ENCODE data around the gene CPNE5. TPM values are rescaled to one million over a fixed set of nuclear protein-coding genes. Genes with fewer than 3 reads are reported as not detected.

Gene CPNE5
- polyA plus RNA-seq, 3 donors: 0.47 to 0.85 (median 0.82) TPM

DNA sequence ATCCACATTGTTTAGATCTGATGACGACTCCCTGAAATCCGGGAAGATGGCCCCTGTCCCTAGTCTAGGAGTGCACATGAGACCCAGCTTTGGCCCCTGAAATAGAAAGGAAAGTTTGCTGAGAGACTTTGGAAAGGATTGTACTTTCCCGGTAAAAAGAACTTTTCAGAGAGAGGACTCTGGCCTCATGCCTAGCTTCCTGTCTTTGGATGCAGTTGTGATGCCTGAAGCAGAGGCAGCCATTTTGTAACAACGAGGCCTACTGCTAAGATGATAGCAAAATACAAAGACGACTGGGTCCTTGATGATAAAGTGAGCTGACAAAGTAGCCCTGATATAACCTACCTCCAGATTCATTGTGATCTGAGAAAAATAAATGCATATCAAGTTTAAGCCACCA is 6.9 kb downstream of the CPNE5 start:
- no peaks in the 10 kb centered on the region for H3K36me3 ChIP-seq (replicated peaks in 1 of 2; ENCODE audit: control insufficient read depth in 1 of 2, insufficient read depth in 2 of 2, low read length in 2 of 2)
- peaks cover 5 to 13% (median 11%) of the 10 kb centered on the region in 3 donors for H3K27me3 Mint-ChIP-seq (ENCODE audit: low read depth in 3 of 3)
- H3K36me3 Mint-ChIP-seq: no peaks in the 10 kb centered on the region
- H3K79me2 ChIP-seq (ENCODE audit: insufficient read depth, low read length): no peaks in the 10 kb centered on the region
- intact Hi-C loops (cut with micrococcal nuclease): no loop called here
- no peak overlapping the region for H3K4me3 ChIP-seq (replicated peaks in 1 of 3; ENCODE audit: low read depth in 2 of 3, low read length in 3 of 3)
- 100% methylated on average over 2 of the region's 5 CpGs for WGBS (ENCODE audit: insufficient coverage)
- no peaks in the 10 kb centered on the region for H3K9me3 ChIP-seq (replicated peaks in 1 of 2; ENCODE audit: control insufficient read depth in 1 of 2, insufficient read depth in 1 of 2, low read length in 2 of 2)
- H3K27ac ChIP-seq (ENCODE audit: low read depth in 1 of 2, low read length in 2 of 2): no peak overlapping the region
- peaks cover 8% of the 10 kb centered on the region for H3K4me1 Mint-ChIP-seq
- no peaks in the 10 kb centered on the region for H4K20me1 ChIP-seq (ENCODE audit: insufficient read depth, low read length)
- H3K4me2 ChIP-seq (replicated peaks; ENCODE audit: extremely low read depth, low read length, poor library complexity, severe bottlenecking): no peak overlapping the region
- no peak for TF ChIP-seq CTCF (IDR thresholded peaks at IDR 0.05)
- no peak overlapping the region for H3K4me3 Mint-ChIP-seq
- peak overlapping the region in 1 of 7 donors; percentile 21 for H3K27ac Mint-ChIP-seq
- H3K9ac ChIP-seq (ENCODE audit: insufficient read depth, low read length, poor library complexity, severe bottlenecking): no peak overlapping the region
- peaks cover 0 to 7% of the 10 kb centered on the region in 2 donors for H3K27me3 ChIP-seq (ENCODE audit: control insufficient read depth in 2 of 2, insufficient read depth in 2 of 2, low read length in 2 of 2)
- H3K9me3 Mint-ChIP-seq: peaks cover 0 to 5% (median 2%) of the 10 kb centered on the region in 7 donors
- H3K4me1 ChIP-seq (ENCODE audit: control insufficient read depth in 1 of 2, insufficient read depth in 2 of 2, low read length in 2 of 2): peaks cover 8 to 9% of the 10 kb centered on the region in 2 donors
- no peak overlapping the region for H2AFZ ChIP-seq (ENCODE audit: insufficient read depth, low read depth, low read length, poor library complexity, severe bottlenecking)
- DNase-seq: no peak

DNA sequence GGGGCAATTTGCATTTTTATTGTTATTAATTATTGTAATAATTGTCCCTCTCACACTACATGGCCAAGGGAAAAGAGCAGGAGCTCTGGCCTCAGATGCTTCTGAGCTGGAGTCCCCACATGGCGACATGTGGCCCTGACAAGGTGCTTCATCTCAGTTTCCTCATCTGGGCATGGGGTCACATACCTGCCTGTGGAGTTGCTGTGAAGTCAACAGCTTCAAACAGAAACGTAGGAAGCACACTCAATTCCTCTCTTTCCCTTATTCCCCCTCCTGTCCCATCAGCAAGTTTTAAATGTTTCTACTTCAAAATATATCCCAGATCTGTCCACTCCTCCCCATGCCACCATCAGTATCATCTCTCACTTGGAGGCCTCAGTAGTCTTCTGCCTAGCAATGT is 8.7 kb downstream of the CPNE5 start:
- Histone ChIP-seq H4K20me1 (ENCODE audit: insufficient read depth, low read length) (no peaks in the 10 kb centered on the region), H3K27me3 (ENCODE audit: control insufficient read depth in 2 of 2, insufficient read depth in 2 of 2, low read length in 2 of 2) (no peaks in the 10 kb centered on the region), H3K4me1 (ENCODE audit: control insufficient read depth in 1 of 2, insufficient read depth in 2 of 2, low read length in 2 of 2) (peaks cover 13 to 19% of the 10 kb centered on the region in 2 donors), H3K4me3 (replicated peaks in 1 of 3; ENCODE audit: low read depth in 2 of 3, low read length in 3 of 3) (no peak overlapping the region), H3K27ac (ENCODE audit: low read depth in 1 of 2, low read length in 2 of 2) (no peak overlapping the region), H2AFZ (ENCODE audit: insufficient read depth, low read depth, low read length, poor library complexity, severe bottlenecking) (no peak overlapping the region), H3K79me2 (ENCODE audit: insufficient read depth, low read length) (no peaks in the 10 kb centered on the region), H3K36me3 (replicated peaks in 1 of 2; ENCODE audit: control insufficient read depth in 1 of 2, insufficient read depth in 2 of 2, low read length in 2 of 2) (no peaks in the 10 kb centered on the region), H3K4me2 (replicated peaks; ENCODE audit: extremely low read depth, low read length, poor library complexity, severe bottlenecking) (no peak overlapping the region), H3K9me3 (replicated peaks in 1 of 2; ENCODE audit: control insufficient read depth in 1 of 2, insufficient read depth in 1 of 2, low read length in 2 of 2) (no peaks in the 10 kb centered on the region), H3K9ac (ENCODE audit: insufficient read depth, low read length, poor library complexity, severe bottlenecking) (no peak overlapping the region)
- H3K9me3 Mint-ChIP-seq: peaks cover 0 to 5% (median 2%) of the 10 kb centered on the region in 7 donors
- no peaks in the 10 kb centered on the region for H3K36me3 Mint-ChIP-seq
- peaks cover 5 to 8% (median 7%) of the 10 kb centered on the region in 3 donors for H3K27me3 Mint-ChIP-seq (ENCODE audit: low read depth in 3 of 3)
- H3K4me1 Mint-ChIP-seq: peaks cover 14% of the 10 kb centered on the region
- no peak overlapping the region for H3K4me3 Mint-ChIP-seq
- DNase-seq: no peak
- H3K27ac Mint-ChIP-seq: no peak overlapping the region
- 83% methylated on average over 1 of the region's 2 CpGs for WGBS (ENCODE audit: insufficient coverage)
- intact Hi-C loops (cut with micrococcal nuclease): no loop called here
- TF ChIP-seq CTCF (IDR thresholded peaks at IDR 0.05): no peak

Data from CD14-positive monocyte (primary cell).